Stimulated activated CD4-positive, alpha-beta T cell treated with anti-CD3 and anti-CD28 coated beads, Interleukin-4, amount 100 ng/mL, for 4 hours (primary cell): ENCODE results near the gene MPP2.
A peak's percentile ranks its signal among the peaks of the same experiment; 100 is the strongest.
"Not testable (repeated sequence)": the region's sequence is repeated elsewhere in the genome, so short reads cannot be mapped to it uniquely, and the experiment has no call there.

Experiments
- DNase-seq, 2 experiments: peaks; one replicate each; pipeline ENCODE4 v3.0.0-alpha.2; 2020

MPP2 gene

GRCh38 chr17:43927929-43928328 is 20.6 kb upstream of the MPP2 start:
- DNase-seq, result not testable (repeated sequence)

- DNase-seq, result peak in 1 of 2 experiments; percentile 23
Observed at GRCh38 chr17:43927060-43927864, 19.9 kb upstream of the MPP2 start.

GRCh38 chr17:43924558-43924957 is 17.2 kb upstream of the MPP2 start:
- DNase-seq, result no peak

- DNase-seq, result no peak
Observed at GRCh38 chr17:43920500-43921095, 13.3 kb upstream of the MPP2 start.

- no peak for DNase-seq
Observed at GRCh38 chr17:43918026-43918389, 10.7 kb upstream of the MPP2 start.

- peak; percentile 52 to 65 for DNase-seq
Observed at GRCh38 chr17:43917348-43918025, 10.2 kb upstream of the MPP2 start.

- no peak for DNase-seq
Observed at GRCh38 chr17:43917016-43917347, 9.6 kb upstream of the MPP2 start.

- no peak for DNase-seq
Observed at GRCh38 chr17:43916385-43916784, 9.0 kb upstream of the MPP2 start.

GRCh38 chr17:43915559-43915958 is 8.2 kb upstream of the MPP2 start:
- no peak for DNase-seq

GRCh38 chr17:43914451-43914850 is 7.1 kb upstream of the MPP2 start:
- DNase-seq, result no peak

- DNase-seq, result no peak
Observed at GRCh38 chr17:43913584-43913983, 6.2 kb upstream of the MPP2 start.

GRCh38 chr17:43912635-43913304 is 5.4 kb upstream of the MPP2 start:
- DNase-seq, result no peak

GRCh38 chr17:43911904-43912303 is 4.6 kb upstream of the MPP2 start:
- DNase-seq, result no peak

- DNase-seq, result no peak
Observed at GRCh38 chr17:43909537-43910231, 2.3 kb upstream of the MPP2 start.

- peak; percentile 53 for DNase-seq
Observed at GRCh38 chr17:43907998-43908721, 824 bp upstream of the MPP2 start.

- DNase-seq, result no peak
Observed at GRCh38 chr17:43906951-43907424, 348 bp downstream of the MPP2 start.

GRCh38 chr17:43905985-43906852 is 1.1 kb downstream of the MPP2 start:
- peak in 1 of 2 experiments; percentile 21 for DNase-seq

- DNase-seq, result no peak
Observed at GRCh38 chr17:43905400-43905984, 1.8 kb downstream of the MPP2 start.

GRCh38 chr17:43901861-43902589 is 5.3 kb downstream of the MPP2 start:
- no peak for DNase-seq
